Calu3 (cell line): ENCODE results near the gene FOXL1. TPM values are rescaled to one million over a fixed set of nuclear protein-coding genes. Genes with fewer than 3 reads are reported as not detected.

Experiments used
- BruUV-seq: library from RNA; stranded (reverse); fragments of 400-500 nt; replicated peaks from 2 replicates; lab custom pipeline; 2021; lab: Mats Ljungman, UMichigan
- CTCF ChIA-PET: fragments of 300-600 bp; sonication (Branson Sonifier 250); formaldehyde crosslinking; loops from one replicate; lab custom pipeline; 2022; ENCODE audit warnings: antibody characterized with exemption; lab: Charles Lee
- DNase-seq: peaks from one replicate; pipeline ENCODE4 v3.0.0; 2022
- H3K27ac Mint-ChIP-seq: one replicate; pipeline ENCODE4 v1.8.0; 2022; ENCODE audit warnings: mixed read lengths; ENCODE audit not compliant: unreplicated experiment
- H3K27me3 Mint-ChIP-seq: one replicate; pipeline ENCODE4 v1.8.0; 2022; ENCODE audit warnings: mixed read lengths; ENCODE audit not compliant: unreplicated experiment
- H3K36me3 Mint-ChIP-seq: one replicate; pipeline ENCODE4 v1.8.0; 2022; ENCODE audit warnings: mild to moderate bottlenecking, moderate library complexity, mixed read lengths; ENCODE audit not compliant: insufficient read depth, unreplicated experiment
- H3K4me1 Mint-ChIP-seq: one replicate; pipeline ENCODE4 v1.8.0; 2022; ENCODE audit warnings: mild to moderate bottlenecking, low read depth, mixed read lengths; ENCODE audit not compliant: unreplicated experiment
- H3K4me3 Mint-ChIP-seq: one replicate; pipeline ENCODE4 v1.8.0; 2022; ENCODE audit warnings: mild to moderate bottlenecking, low read depth, moderate library complexity, mixed read lengths; ENCODE audit not compliant: unreplicated experiment
- H3K9me3 Mint-ChIP-seq: one replicate; pipeline ENCODE4 v1.8.0; 2022; ENCODE audit warnings: low read depth, mixed read lengths; ENCODE audit not compliant: unreplicated experiment
- CTCF ChIP-seq: fragments of 200-600 bp; IDR thresholded peaks from one replicate; pipeline ENCODE4 v1.8.0; 2022; ENCODE audit warnings: antibody characterized with exemption; ENCODE audit not compliant: unreplicated experiment
- intact Hi-C: fragments of 100-400 bp; cut with micrococcal nuclease; formaldehyde crosslinking; loops from one replicate; pipeline ENCODE4 v1.10.0; 2022; ENCODE audit not compliant: unreplicated experiment
- total RNA-seq: library from RNA; stranded (reverse); gene quantifications from 2 replicates; pipeline ENCODE4 v1.2.3, GENCODE V29; 2022

FOXL1 gene
- total RNA-seq, 1 experiment from 2014 or later = 13.3 TPM

GRCh38 chr16:86591270-86591669 lies 12.9 kb downstream of the FOXL1 start:
- Mint-ChIP-seq H3K36me3 (no peaks in the 10 kb centered on the region), H3K4me1 (peaks cover 8% of the 10 kb centered on the region), H3K27ac (peak overlapping the region; percentile 12), H3K27me3 (peaks cover 9% of the 10 kb centered on the region), H3K4me3 (no peak overlapping the region), H3K9me3 (peaks cover 5% of the 10 kb centered on the region)
- intact Hi-C loops = no loop called here
- no peak for TF ChIP-seq CTCF
- CTCF ChIA-PET = interaction anchor here (0.8 to 1.4 kb wide), 2 partner anchors 15 to 17 kb away, joined by 3 to 10 read pairs; no protein-coding TSS in a partner anchor
- BruUV-seq = no TSS peak
- DNase-seq = no peak

- CTCF ChIA-PET = no interaction called here
- no peak overlapping the region for H3K27ac Mint-ChIP-seq
- H3K4me1 Mint-ChIP-seq = peaks cover 8% of the 10 kb centered on the region
- H3K27me3 Mint-ChIP-seq = peaks cover 18% of the 10 kb centered on the region
- no TSS peak for BruUV-seq
- H3K36me3 Mint-ChIP-seq = peaks cover 4% of the 10 kb centered on the region
- intact Hi-C loops = no loop called here
- no peak for TF ChIP-seq CTCF
- no peak overlapping the region for H3K4me3 Mint-ChIP-seq
- no peak for DNase-seq
- peaks cover 7% of the 10 kb centered on the region for H3K9me3 Mint-ChIP-seq
Measured at GRCh38 chr16:86593913-86594620, 15.7 kb downstream of the FOXL1 start.

GRCh38 chr16:86594721-86595120 lies 16.4 kb downstream of the FOXL1 start:
- no peak overlapping the region for H3K4me3 Mint-ChIP-seq
- H3K36me3 Mint-ChIP-seq = peaks cover 8% of the 10 kb centered on the region
- CTCF ChIA-PET = no interaction called here
- H3K27ac Mint-ChIP-seq = no peak overlapping the region
- H3K27me3 Mint-ChIP-seq = peaks cover 18% of the 10 kb centered on the region
- DNase-seq = no peak
- H3K4me1 Mint-ChIP-seq = peaks cover 8% of the 10 kb centered on the region
- peaks cover 10% of the 10 kb centered on the region for H3K9me3 Mint-ChIP-seq
- BruUV-seq = no TSS peak
- intact Hi-C loops = no loop called here
- no peak for TF ChIP-seq CTCF

GRCh38 chr16:86595983-86596605 lies 17.7 kb downstream of the FOXL1 start:
- intact Hi-C loops = no loop called here
- no TSS peak for BruUV-seq
- peaks cover 9% of the 10 kb centered on the region for H3K9me3 Mint-ChIP-seq
- no peak overlapping the region for H3K27ac Mint-ChIP-seq
- CTCF ChIA-PET = no interaction called here
- no peak for DNase-seq
- H3K4me3 Mint-ChIP-seq = no peak overlapping the region
- peaks cover 18% of the 10 kb centered on the region for H3K27me3 Mint-ChIP-seq
- peaks cover 8% of the 10 kb centered on the region for H3K36me3 Mint-ChIP-seq
- no peak for TF ChIP-seq CTCF
- H3K4me1 Mint-ChIP-seq = peaks cover 8% of the 10 kb centered on the region
